HG03039 (cell line): ENCODE measurements around the gene ZFAND4.
"Not testable (repeated sequence)": the region's sequence is repeated elsewhere in the genome, so short reads cannot be mapped to it uniquely, and the experiment has no call there.

Source experiments
- ATAC-seq: cut with Tn5 transposase; IDR thresholded peaks from one replicate; pipeline ENCODE4 v1.9.1; 2021; ENCODE audit warnings: mild to moderate bottlenecking, moderate library complexity; ENCODE audit not compliant: unreplicated experiment

ZFAND4 gene

DNA sequence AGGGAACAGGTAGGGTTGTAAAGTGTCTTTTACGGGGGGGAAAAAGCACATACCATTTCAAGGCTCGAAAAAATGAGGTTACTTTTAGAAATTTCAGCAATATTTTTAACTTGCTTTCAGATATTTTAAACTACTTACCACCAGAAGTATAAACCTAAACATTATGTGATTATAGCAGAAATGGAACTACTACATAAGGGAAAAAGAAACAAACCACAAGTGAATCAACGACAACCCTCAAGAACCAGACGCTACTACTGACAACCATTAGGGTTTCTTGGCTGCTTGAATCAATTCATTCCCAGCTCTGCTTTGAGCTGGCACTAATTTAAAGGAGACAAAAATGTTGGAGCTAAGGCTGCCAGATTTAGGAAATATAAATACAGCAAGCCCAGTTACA lies 80.1 kb downstream of the ZFAND4 start:
- no peak for ATAC-seq

DNA sequence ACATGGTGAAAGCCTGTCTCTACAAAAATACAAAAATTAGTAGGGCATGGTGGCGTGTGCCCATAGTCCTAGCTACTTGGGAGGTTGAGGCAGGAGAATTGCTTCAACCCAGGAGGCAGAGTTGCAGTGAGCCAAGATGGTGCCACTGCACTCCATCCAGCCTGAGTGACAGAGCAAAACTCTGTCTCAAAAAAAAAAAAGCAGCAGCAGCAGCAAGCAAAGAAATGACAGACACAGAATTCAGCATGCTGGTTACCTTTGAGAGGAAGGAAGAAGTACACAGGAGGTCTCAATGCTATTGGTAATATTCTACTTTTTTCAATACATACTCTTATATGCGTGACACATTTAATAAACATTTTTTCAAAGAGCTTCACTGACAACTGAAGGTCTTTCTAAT lies 81.3 kb downstream of the ZFAND4 start:
- ATAC-seq, result no peak

DNA sequence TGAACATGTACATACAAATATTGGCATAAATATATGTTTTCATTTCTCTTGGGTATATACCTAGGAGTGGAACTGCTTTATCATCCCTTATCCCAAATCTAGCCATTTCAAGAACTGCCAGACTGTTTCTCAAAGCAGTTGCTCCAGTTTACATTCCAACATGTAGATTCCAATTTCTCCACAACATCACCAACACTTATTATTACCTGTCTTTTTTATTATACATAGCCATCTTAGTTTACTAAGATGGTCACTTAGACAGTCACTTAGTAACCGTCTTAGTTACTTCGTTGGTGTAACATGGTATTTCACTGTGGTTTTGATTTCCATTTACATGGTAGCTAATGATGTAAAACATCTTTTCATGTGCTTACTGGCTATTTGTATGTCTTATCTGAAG lies 82.7 kb downstream of the ZFAND4 start:
- ATAC-seq, result no peak

DNA sequence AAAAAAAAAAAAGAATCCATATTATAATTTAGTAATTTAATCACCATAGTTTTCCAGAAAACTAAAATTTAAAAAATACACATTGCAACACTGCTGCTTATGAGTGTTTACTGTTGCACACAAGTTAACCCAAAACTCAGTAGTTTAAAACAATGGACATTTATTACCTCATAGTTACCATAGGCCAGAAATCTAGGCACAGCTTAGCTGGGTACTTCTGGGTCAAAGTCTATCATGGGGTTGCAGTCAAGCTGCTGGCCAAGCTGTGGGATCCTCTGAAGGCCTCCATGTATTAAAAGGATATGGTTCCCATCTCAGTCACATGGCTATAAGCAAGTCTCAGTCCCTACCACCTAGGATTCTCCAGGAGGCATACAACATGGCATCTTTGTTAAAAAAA lies 83.6 kb downstream of the ZFAND4 start:
- ATAC-seq, result no peak

DNA sequence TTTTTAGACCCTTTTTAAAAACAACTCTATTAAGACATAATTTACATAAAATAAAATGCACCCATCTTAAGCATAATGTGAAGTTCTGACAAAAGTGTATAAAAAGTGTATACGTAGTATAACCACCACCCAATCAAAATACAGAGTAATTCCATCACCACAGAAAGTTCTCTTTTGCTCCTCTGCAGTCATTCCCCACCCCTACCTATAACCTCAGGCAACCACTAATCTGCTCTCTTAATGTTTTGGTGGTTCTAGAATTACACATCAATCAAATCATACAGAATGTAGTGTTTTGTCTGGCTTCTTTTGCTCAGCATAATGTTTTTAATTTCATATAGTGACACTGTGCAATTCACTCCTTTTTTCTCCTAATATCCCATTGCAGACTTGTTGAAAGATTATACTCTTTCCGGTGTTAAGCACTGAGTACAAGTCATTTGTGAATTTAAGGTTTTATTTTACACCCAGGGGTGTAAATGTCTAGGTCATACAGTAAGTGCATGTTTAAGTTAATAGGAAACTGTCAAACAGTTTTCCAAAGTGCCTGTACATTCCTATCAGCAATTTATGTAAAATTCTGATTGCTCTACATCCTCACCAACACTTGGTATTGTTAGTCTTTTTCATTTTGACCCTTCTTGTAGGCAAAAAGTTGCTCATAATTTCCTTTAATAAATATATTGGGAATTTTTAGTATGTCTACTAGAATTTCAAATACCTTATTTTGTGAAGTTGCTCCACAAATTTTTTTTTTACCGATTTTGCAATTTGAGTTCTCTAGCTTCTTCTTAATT lies 86.3 kb downstream of the ZFAND4 start:
- no peak for ATAC-seq

DNA sequence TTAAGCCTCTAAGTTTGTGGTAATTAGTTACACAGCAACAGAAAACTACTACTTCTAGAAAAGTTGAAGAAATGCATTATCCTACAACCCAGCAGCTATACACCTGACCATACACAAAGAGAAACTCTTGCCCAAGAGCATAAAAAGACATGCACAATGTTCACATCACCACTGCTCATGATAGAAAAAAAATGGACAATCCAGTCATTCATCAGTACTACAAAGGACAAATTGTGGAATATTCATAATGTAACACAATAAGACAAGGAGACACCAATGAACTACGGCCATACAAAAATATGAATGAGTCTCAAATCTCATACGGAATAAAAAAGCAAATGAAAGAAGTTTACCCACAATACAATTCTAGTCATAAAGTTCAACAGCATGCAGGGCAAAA lies 87.4 kb downstream of the ZFAND4 start:
- ATAC-seq, result no peak

DNA sequence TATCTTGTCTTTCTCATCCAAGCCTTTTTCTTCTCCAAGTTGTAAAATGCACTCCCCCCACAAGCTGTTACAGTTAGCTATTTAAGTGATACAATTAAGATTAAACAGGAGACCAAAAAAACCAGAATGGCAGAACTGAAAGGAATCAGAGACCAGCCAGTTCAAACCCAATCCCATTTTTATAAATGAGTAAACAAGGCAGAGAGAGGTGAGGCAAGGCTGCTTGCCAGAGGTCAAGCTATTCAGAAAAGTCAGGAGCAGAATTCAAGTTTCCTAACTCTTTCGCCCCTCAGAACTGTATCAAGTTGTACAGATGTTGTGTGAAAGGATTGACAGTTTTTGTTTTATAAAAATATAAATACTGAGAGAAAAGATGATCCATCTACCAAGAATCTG lies 90.2 kb downstream of the ZFAND4 start:
- ATAC-seq, result no peak

DNA sequence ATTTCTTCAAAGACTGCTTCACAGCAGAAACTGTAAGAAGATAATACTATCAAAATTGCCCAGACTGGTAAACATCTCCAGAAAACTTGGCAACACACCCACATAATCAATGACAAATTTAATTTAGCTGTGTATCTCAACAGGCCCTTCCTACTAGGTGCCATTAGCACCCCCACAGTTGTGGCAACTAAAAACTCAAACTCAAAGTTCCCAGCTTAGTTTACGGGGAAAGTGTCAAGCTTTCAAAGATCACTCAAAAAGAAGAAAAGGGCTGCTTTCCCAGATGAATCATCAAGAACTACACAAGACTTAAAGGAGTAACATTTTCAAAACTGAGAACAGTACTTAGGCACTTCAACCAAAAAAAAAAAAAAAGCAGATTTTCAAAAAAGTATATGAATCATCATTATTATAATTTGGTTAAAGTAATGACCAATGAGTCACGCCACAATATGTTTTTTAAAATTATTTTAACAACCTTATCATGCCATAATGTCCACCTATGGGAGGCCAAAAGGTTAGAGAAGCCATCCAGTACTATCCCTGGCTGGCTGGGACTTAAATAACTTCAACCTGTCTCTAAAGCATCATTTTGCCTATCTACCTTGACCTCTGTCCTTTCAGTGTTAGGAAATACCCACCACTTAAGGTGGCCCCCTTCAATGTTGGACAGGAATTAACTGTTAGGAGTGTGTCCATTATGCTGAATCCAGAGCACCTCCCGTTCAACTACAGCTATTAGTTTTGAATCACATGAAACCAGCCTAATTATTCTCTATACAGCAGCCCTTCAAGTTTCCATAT lies 90.8 kb downstream of the ZFAND4 start:
- no peak for ATAC-seq

DNA sequence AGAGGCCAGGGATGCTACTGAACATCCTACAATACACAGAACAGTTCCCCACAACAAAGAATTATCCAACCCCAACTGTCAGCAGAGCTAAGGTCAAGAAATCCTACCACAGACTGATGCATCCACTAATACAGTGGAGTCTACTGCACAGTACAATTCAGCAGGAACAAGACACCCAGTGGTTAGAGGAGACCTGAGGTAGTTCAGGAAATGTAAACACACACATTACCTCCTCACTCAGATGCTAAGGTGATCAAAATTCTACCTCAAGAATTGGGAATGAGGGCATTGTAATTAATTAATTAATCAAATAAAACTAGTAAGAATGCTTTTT lies 91.4 kb downstream of the ZFAND4 start:
- ATAC-seq, result no peak

DNA sequence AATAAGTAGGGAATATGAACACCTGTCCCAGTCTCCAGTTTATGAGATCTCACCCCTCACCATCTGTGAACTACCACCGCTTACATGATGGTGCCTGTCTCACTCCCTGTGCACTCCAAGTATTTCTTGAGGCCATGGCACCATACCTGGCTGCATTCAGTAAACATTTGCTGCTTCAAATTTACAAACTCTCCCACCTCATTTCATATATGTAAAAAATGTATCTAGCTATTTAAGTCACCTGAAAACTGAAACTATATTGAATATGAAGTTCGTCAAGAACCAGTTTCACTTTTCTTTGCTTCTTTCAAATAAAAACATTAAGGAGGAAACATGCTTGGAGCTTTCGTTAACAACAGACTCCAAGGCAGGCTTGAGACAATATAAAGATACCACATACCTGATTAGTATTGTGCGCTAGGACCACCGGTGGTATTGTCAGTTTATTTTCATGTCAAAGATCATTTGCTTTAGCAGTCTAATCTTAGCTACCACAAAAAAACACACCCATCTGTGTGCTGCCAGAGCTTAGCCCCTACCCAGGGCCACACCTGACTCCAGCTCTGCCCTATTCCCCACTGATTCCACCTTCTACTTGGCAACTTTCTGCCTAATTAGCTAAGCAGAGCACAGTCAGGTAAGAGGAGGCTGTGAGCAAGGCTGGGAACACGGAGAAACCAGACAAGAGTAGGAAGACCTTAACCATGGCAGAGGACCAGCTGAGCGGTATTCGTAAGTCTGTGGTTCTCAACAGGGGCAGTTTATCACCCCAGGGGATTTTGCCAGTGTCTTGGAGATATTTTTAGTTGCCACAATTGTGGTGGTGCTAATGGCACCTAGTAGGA lies 92.0 kb downstream of the ZFAND4 start:
- peak; percentile 52 for ATAC-seq

DNA sequence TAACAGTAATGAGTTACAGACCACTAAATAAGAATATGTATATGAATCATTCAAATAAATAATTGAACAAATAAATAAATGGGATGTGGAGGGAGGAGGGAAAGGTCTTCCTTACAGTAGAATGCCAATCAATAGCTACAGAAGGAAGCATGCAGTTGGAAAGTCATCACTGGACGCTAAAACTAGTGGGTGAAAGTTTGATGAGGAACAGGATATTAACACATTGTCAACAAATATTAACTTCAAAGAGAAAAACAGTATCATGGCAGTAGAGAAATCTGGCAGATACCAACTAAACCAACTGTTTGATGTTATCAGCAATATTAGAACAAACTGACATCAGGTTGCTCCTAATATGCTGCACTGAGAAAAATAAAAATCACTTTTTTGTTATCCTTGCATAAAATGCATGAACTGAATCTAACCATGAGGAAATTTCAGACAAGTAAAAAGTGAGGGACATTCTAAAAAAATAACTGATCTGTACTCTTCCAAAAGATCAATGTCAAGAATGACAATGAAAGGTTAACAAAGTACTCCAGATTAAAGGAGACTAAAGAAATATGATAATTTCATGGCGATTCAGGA lies 94.1 kb downstream of the ZFAND4 start:
- no peak for ATAC-seq

DNA sequence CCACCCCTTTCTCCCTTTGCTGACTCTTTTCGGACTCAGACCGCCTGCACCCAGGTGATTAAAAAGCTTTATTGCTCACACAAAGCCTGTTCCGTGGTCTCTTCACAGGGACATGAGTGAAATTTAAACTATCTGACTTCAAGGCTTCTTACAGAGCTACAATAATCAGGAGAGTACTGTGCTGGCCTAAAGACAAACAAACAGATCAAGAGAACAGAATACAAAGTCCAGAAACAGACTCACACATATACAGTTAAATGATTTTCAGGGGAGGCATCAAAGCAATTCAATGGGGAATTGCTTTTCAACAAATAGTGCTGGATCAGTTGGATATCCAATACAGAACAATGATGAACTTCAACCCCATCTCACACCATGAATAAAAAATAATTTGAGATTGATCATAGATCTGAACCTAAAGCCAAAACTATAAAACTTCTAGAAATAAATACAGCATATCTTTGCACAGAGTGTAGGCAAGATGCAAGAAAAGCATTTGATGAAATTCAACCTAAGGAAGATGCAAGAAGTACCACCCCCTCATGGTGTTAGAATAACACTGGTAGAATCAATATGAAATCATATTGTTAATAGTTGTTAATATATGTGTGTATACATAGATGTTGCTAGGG lies 96.5 kb downstream of the ZFAND4 start:
- ATAC-seq, result no peak

DNA sequence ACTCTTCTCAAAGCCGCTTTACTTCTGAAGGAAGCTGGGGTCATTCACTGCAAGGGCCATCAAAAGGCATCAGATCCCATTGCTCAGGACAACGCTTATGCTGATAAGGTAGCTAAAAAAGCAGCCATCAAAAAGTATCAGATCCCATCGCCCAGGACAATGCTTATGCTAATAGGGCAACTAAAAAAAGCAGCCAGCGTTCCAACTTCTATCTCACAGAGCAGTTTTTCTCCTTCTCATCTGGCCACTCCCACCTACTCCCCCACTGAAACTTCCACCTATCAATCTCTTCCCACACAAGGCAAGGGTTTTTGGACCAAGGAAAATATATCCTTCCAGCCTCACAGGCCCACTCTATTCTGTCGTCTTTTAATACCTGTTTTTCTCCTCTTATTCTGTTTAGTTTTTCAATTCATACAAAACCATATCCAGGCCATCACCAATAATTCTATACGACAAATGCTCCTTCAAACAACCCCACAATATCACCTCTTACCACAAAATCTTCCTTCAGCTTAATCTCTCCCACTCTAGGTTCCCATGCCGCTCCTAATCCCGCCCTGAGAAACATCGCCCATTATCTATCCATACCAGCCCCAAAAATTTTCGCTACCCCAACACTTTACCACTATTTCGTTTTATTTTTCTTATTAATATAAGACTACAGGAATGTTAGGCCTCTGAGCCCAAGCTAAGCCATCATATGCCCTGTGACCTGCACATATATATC lies 97.4 kb downstream of the ZFAND4 start:
- ATAC-seq, result not testable (repeated sequence)

DNA sequence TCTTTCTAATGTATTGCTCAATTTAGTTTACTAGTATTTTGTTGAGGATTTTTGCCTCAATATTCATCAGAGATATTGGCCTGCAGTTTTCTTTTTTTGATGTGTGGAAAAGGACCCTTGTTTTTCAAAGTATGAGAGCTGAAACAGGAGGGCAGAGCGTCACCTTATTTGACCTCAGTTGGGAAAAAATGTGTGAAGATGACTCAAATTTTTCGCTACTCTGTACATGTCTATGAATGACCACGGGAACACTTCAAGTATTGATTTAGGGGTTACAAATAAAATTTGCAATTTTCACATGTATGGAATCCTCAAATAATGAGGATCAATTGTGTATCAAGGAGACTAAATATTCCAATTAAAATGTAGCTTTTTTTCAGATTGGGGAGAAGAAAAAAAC lies 103.1 kb downstream of the ZFAND4 start:
- ATAC-seq, result no peak

DNA sequence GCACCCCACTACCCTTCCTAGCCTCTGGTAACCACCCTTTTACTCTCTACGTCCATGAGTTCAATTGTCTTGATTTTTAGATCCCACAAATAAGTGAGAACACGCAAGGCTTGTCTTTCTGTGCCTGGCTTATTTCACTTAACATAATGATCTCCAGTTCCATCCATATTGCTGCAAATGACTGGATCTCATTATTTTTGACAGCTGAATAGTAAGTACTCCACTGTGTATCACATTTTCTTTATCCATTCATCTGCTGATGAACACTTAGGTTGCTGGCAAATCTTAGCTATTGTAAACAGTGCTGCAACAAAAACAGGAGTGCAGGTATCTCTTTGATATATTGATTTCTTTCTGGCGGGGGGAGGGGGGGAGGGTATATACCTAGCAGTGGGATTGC lies 106.2 kb downstream of the ZFAND4 start:
- ATAC-seq, result no peak
